Neural crest cell (in vitro differentiated cells): ENCODE measurements around the gene SYK. TPM values are rescaled to one million over a fixed set of nuclear protein-coding genes. Genes with fewer than 3 reads are reported as not detected.
"Not testable (repeated sequence)": the region's sequence is repeated elsewhere in the genome, so short reads cannot be mapped to it uniquely, and the experiment has no call there.

Experiments used
- DNase-seq: peaks from one replicate; pipeline ENCODE4 v3.0.0; 2021; ENCODE audit warnings: low read depth, mixed read lengths, low spot score
- H3K27ac Mint-ChIP-seq: one replicate; pipeline ENCODE4 v1.8.0; 2021; ENCODE audit warnings: mild to moderate bottlenecking, mixed read lengths; ENCODE audit not compliant: unreplicated experiment
- H3K27me3 Mint-ChIP-seq: 2 replicates; pipeline ENCODE4 v1.8.0; 2021; ENCODE audit warnings: low read depth, mild to moderate bottlenecking, mixed read lengths
- H3K36me3 Mint-ChIP-seq: 2 replicates; pipeline ENCODE4 v1.8.0; 2021; ENCODE audit warnings: low read depth, mild to moderate bottlenecking, mixed read lengths
- H3K4me1 Mint-ChIP-seq: 2 replicates; pipeline ENCODE4 v1.8.0; 2021; ENCODE audit warnings: mixed read lengths
- H3K4me3 Mint-ChIP-seq: one replicate; pipeline ENCODE4 v1.8.0; 2021; ENCODE audit warnings: mild to moderate bottlenecking, mixed read lengths
- H3K9me3 Mint-ChIP-seq: 2 replicates; pipeline ENCODE4 v1.8.0; 2021; ENCODE audit warnings: mixed read lengths
- total RNA-seq: library from RNA; stranded (reverse); gene quantifications from 2 replicates; pipeline ENCODE4 v1.2.1, GENCODE V29; 2021
- TF ChIP-seq, protein P1 (sequence below): fragments of 200-600 bp; sonication (generic); conservative IDR thresholded peaks from 2 replicates; pipeline ENCODE4 v1.5.0; 2021; ENCODE audit warnings: antibody characterized with exemption, mild to moderate bottlenecking

SYK gene
- total RNA-seq, 1 donor from 2014 or later = 0.98 TPM

DNA sequence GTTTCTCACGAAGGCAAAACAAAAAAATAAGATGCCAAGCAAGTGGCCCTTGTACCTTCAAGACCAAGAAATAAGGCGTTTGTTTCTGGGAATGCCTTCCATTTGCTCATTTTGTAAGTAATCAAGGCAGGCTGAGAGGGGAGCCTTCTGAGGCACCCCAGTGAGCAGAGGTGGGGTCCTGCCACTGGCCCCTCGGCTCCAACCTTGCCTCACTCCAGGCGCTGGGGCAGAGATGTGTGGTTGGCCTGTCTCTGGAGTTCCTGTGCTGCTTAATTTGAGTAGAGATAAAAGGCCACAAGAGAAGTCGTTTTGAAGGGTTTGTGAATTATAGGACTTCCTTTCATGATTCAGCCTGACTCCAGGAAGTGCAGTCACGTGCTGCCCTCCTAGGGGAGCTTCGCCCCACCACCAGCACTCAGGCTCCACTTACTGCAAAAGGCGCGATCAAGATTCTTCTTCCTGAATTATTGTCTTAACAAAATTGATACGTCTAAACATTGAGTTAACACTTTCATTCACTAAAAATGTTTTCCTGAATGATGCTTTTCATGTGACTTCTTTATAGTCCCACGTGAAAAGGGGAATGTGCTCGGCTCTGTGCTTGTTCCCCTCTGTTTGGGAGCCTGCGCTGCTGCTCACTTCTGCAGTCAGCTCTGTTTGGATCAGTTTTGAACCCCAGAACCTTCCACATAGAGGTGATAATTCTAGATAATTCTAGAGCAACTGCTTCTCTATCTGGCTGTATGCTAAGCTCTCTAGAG, 13.7 kb downstream of the SYK start:
- H3K36me3 Mint-ChIP-seq = peaks cover 3% of the 10 kb centered on the region
- DNase-seq = no peak
- TF ChIP-seq, protein P1, sequence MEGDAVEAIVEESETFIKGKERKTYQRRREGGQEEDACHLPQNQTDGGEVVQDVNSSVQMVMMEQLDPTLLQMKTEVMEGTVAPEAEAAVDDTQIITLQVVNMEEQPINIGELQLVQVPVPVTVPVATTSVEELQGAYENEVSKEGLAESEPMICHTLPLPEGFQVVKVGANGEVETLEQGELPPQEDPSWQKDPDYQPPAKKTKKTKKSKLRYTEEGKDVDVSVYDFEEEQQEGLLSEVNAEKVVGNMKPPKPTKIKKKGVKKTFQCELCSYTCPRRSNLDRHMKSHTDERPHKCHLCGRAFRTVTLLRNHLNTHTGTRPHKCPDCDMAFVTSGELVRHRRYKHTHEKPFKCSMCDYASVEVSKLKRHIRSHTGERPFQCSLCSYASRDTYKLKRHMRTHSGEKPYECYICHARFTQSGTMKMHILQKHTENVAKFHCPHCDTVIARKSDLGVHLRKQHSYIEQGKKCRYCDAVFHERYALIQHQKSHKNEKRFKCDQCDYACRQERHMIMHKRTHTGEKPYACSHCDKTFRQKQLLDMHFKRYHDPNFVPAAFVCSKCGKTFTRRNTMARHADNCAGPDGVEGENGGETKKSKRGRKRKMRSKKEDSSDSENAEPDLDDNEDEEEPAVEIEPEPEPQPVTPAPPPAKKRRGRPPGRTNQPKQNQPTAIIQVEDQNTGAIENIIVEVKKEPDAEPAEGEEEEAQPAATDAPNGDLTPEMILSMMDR = no peak
- peaks cover 7% of the 10 kb centered on the region for H3K9me3 Mint-ChIP-seq
- H3K27me3 Mint-ChIP-seq = no peaks in the 10 kb centered on the region
- peaks cover 21% of the 10 kb centered on the region for H3K4me1 Mint-ChIP-seq
- no peak overlapping the region for H3K4me3 Mint-ChIP-seq
- peak overlapping the region; percentile 7 for H3K27ac Mint-ChIP-seq

DNA sequence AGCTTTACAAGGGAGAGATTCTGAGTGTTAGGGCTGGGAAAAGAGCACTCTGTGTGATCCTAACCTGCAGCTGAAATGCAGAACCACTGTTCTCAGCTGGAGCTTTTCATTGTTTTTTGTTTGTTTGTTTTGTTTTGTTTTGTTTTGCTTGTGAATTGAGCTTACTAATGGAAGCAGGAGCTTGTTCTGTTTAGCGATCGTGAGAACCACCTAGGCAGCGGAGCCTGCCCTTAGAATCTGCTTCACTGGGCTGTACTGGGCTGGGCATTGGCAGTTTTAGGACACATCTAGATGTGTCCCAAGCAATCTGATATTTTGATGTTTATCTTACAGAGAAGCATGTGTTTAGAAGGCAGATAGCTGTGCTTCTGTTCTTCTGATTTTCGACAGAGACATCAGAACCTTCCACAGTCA, 14.3 kb downstream of the SYK start:
- TF ChIP-seq, protein P1 = no peak
- no peak for DNase-seq
- Mint-ChIP-seq H3K4me1 (peaks cover 21% of the 10 kb centered on the region), H3K9me3 (peaks cover 7% of the 10 kb centered on the region), H3K27me3 (no peaks in the 10 kb centered on the region), H3K27ac (no peak overlapping the region), H3K4me3 (no peak overlapping the region), H3K36me3 (peaks cover 3% of the 10 kb centered on the region)

DNA sequence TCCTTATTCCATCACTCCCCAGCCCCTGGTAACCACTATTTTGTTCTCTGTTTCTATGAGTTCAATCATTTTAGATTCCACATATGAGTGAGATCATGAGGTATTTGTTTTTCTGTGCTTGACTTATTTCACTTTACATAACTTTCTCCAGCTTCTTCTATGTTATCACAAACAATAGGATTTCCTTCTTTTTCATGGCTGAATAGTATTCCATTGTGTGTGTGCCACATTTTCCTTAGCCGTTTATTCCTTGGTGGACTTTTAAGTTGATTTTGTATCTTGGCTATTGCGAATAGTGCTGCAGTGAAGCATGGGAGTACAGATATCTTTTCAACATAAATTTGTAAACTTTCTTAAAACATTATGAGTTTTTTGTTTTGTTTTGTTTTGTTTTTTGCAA, 15.1 kb downstream of the SYK start:
- Mint-ChIP-seq H3K4me1 (peaks cover 21% of the 10 kb centered on the region), H3K27me3 (no peaks in the 10 kb centered on the region), H3K27ac (no peak overlapping the region), H3K4me3 (no peak overlapping the region), H3K36me3 (peaks cover 3% of the 10 kb centered on the region), H3K9me3 (peaks cover 7% of the 10 kb centered on the region)
- no peak for DNase-seq
- TF ChIP-seq, protein P1 = no peak

DNA sequence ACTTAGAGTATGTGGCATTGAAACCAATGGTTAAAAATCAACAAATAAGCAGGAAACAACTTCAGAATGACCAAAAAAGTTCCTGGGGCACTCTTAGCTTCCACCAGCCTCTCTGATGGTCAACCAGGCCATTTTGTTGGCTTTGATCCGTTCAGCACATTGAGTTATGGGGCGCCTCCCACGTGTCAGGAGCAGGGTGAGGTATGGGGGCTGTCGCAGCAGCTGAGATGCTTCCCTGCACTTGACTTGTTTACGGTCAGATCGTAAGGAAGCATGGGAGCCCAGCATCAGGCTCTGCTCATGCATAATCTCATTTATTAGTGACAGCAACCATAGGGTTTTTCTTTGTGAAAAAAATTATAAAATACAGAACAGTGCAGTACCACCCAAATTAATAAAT, 16.7 kb downstream of the SYK start:
- no peak overlapping the region for H3K27ac Mint-ChIP-seq
- no peaks in the 10 kb centered on the region for H3K27me3 Mint-ChIP-seq
- TF ChIP-seq, protein P1 = no peak
- H3K9me3 Mint-ChIP-seq = peaks cover 12% of the 10 kb centered on the region
- H3K4me3 Mint-ChIP-seq = no peak overlapping the region
- peaks cover 21% of the 10 kb centered on the region for H3K4me1 Mint-ChIP-seq
- DNase-seq = no peak
- H3K36me3 Mint-ChIP-seq = peaks cover 3% of the 10 kb centered on the region

DNA sequence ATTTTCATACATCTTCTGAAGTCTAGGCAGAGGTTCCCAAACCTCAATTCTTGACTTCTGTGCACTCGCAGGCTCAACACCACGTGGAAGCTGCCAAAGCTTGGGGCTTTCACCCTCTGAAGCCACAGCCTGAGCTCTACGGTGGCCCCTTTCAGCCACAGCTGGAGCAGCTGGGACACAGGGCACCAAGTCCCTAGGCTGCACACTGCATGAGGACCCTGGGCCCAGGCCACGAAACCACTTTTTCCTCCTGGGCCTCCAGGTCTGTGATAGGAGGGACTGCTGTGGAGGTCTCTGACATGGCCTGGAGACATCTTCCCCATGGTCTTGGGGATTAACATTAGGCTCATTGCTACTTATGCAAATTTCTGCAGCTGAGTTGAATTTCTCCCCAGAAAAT, 18.8 kb downstream of the SYK start:
- H3K36me3 Mint-ChIP-seq, H3K4me3 Mint-ChIP-seq, H3K27ac Mint-ChIP-seq, DNase-seq, H3K4me1 Mint-ChIP-seq, H3K27me3 Mint-ChIP-seq: not testable (repeated sequence)
- H3K9me3 Mint-ChIP-seq = peaks cover 15% of the 10 kb centered on the region

DNA sequence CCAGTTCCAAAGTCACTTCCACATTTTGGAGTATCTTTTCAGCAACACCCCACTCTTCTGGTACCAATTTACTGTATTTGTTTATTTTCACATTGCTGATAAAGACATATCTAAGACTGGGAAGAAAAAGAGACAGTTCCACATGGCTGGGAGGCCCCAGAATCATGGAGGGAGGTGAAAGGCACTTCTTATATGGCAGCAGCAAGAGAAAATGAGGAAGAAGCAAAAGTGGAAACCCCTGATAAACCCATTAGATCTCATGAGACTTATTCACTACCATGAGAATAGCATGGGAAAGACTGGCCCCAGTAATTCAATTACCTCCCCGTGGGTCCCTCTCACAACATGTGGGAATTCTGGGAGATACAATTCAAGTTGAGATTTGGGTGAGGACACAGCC, 19.6 kb downstream of the SYK start:
- DNase-seq, H3K4me1 Mint-ChIP-seq, H3K27ac Mint-ChIP-seq, H3K27me3 Mint-ChIP-seq, H3K36me3 Mint-ChIP-seq, H3K4me3 Mint-ChIP-seq: not testable (repeated sequence)
- peaks cover 19% of the 10 kb centered on the region for H3K9me3 Mint-ChIP-seq
